Esophagus mucosa (tissue), 1 donor: ENCODE results near the gene PRIMPOL. TPM values are rescaled to one million over a fixed set of nuclear protein-coding genes. Genes with fewer than 3 reads are reported as not detected.
"Not testable (repeated sequence)": the region's sequence is repeated elsewhere in the genome, so short reads cannot be mapped to it uniquely, and the experiment has no call there.

Experiments used
- ATAC-seq: fragments of 200-7000 bp; cut with Tn5 transposase; one replicate; pipeline ENCODE4 v1.9.1; 2020
- total RNA-seq: library from RNA; stranded (reverse); gene quantifications from one replicate; pipeline ENCODE4 v1.2.4, GENCODE V29; 2023
- donor health status: DM: yes; HTN: yes; CAD: no.

PRIMPOL gene, protein sequence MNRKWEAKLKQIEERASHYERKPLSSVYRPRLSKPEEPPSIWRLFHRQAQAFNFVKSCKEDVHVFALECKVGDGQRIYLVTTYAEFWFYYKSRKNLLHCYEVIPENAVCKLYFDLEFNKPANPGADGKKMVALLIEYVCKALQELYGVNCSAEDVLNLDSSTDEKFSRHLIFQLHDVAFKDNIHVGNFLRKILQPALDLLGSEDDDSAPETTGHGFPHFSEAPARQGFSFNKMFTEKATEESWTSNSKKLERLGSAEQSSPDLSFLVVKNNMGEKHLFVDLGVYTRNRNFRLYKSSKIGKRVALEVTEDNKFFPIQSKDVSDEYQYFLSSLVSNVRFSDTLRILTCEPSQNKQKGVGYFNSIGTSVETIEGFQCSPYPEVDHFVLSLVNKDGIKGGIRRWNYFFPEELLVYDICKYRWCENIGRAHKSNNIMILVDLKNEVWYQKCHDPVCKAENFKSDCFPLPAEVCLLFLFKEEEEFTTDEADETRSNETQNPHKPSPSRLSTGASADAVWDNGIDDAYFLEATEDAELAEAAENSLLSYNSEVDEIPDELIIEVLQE
- 9.9 TPM for total RNA-seq

DNA sequence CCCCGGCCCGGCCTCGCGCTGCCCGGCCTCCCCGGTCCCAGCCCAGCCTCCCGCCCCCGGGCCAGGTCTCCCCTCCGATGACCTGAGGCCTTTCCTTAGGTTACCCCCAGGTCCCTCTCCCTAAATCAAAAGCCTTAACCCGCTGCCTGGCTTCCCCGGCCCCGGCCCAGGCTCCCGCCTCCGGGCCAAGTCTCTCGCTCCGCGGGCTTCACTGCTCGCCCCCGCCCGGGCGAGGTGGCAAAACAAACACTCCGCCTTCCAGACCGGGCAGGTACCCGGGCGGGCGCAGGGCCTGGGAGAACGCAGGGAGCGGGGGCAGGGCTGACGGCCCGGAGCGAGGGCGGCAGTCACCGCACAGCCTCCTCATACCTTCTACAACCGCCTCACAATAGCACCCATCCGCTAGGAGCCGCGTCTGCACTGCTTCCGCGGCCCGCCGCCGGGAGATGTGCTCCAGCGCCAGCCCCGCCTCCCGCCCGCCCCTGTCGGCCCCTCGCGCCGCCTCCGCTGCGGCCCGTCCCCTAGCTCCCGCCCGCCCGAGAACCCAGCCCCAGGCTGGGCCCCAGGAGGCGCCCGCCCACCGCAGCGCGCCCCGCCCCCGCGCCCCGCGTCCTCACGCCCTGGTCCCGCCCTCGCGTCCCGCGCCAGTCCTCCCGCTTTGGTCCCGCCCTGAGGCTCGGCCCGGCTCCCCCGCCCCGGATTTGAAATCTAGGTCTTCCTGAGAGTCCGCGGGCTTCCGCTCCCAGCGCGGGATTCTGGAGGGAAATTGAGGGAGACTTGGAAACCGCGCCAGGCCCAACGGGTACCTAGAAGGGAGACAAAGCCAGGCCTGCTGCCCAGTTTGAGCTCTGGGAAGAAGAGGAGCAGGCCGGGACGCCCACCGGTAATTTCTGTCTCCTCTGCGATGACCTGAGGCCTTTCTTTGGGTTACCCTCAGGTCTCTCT is at the start of gene PRIMPOL, which contains the start of gene CASP3:
Gene PRIMPOL, plus strand, starts transcription at position 713 of the 945 bp plus-strand sequence. CDS start 7,403 bp downstream, outside the sequence.
Gene CASP3, minus strand, starts transcription at position 422 of the 945 bp plus-strand sequence. CDS start 10,994 bp downstream, outside the sequence.
- ATAC-seq, result peak; percentile 98

- ATAC-seq, result not testable (repeated sequence)
Measured at GRCh38 chr4:184600982-184601381, 48.6 kb upstream of the PRIMPOL start.

DNA sequence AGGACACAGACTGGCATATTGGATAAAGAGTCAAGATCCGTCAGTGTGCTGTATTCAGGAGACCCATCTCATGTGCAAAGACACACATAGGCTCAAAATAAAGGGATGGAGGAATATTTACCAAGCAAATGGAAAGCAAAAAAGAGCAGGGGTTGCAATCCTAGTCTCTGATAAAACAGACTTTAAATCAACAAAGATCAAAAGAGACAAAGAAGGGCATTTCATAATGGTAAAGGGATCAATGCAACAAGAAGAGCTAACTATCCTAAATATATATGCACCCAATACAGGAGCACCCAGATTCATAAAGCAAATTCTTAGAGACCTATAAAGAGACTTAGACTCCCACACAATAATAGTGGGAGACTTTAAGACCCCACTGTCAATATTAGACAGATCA is 46.7 kb upstream of the PRIMPOL start:
- ATAC-seq, result not testable (repeated sequence)

GRCh38 chr4:184607429-184607828 is 42.1 kb upstream of the PRIMPOL start:
- ATAC-seq, result not testable (repeated sequence)

DNA sequence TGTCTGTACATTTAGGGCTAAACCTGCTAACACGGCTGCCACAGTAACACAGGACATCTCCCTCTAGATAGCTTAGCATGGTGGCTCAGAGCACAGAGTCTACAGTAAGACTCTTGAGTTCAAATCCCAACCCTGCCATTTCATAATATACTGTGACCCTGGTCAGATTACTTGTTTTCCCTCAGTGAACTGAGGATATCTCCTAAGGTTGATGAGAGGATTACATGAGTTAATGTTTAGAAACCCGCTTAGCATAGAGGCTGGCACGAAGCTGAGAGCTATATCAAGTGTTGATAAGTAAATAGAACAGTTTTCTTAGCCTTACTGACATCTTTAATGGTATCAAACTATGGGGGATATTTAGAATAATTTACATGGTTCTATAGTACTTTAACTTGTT is 37.5 kb upstream of the PRIMPOL start:
- ATAC-seq, result no peak

DNA sequence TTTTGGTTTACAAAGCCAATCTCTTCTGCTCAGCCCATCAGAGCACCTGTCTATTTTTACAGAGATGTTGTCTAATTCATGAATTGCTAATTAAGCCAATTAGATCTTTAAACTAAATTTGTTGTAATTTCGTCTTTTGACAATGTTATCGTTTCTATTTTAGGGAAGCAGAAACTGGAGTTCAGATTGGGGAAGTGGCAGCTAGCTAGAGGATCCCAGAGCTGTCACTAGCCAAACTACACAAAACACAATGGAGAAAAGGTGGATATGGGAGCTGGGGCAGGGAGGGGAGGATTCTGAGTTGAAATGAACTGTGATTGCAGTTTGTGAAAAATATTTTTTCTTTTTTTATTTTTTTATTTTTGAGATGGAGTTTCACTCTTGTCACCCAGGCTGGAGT is 36.1 kb upstream of the PRIMPOL start:
- no peak for ATAC-seq

GRCh38 chr4:184614509-184614908 is 35.0 kb upstream of the PRIMPOL start:
- ATAC-seq, result no peak

GRCh38 chr4:184616168-184616567 is 33.4 kb upstream of the PRIMPOL start:
- ATAC-seq, result not testable (repeated sequence)

- no peak for ATAC-seq
Measured at GRCh38 chr4:184616633-184617551, 32.6 kb upstream of the PRIMPOL start.

DNA sequence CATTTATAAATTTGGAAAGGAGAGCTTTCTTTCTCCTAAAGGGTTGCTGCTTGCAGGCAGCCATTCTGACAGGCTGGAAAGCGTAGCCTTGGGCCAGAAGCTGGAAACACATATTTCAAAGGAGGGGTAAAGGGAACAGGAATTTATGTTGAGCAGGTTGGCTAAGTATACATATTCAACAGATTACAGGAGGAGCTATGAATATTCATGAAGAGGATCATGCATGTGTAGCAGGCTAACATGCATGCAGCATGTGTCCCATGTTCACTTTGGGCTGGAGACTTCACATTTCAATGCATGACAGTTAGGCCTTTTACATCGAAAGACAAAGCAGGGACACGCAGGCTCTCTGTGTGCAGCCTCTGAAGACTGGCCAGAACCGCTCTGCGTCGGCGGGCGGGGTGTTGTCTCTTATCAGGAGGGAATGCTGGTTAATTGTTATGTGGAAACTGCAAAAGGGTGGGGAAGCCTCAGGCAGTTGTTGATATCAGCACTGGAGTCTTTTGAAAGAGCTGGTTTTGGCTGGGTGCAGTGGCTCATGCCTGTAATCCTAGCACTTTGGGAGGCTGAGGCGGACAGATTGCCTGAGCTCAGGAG is 31.8 kb upstream of the PRIMPOL start:
- peak; percentile 26 for ATAC-seq

GRCh38 chr4:184620212-184620867 is 29.2 kb upstream of the PRIMPOL start:
- ATAC-seq, result no peak

DNA sequence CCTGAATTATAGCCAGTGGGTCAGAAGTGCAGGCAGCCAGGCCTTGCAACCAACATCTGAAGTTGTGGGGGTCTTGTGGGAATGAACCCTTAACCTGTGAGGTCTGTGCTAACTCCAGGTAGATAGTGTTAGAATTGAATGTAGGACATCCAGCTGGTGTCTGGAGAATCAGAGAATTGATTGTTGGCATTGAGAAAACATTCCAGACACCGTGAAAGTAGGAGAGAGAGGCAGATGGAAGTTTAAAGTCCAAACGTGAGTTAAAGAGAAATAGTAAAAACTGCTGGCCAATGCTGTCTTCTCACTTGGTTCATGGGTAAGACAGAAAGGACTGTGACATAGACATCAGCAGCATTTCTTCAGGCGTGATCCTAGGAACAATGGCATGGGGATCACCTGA is 28.0 kb upstream of the PRIMPOL start:
- ATAC-seq, result no peak

- not testable (repeated sequence) for ATAC-seq
Measured at GRCh38 chr4:184624504-184624903, 25.0 kb upstream of the PRIMPOL start.

DNA sequence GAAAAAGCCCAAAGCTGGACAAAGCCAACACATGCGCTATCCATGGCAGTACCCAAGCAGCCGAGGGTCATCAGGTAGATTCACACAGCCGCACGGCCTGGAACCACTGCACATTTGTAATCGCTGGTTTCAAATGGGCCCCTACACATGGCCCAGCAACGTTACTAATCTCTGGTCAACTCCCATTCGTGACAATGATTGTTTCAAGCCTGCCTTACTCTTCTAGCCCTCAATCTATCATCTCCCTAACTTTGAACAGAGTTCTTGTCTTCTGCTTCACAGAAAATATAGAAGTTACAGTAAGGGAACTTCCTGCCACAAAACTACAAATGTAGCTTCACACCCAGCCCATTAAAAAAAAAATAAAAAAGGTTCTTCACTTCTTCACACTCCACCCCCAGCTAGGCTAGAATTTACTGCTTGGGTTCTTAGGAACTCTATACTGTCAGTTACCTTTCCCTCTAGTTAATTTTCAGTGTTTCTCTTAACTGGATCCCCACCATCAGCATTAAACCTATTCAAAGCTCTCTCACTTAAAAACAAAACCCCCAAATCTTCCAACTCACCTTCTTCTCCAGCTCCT is 24.5 kb upstream of the PRIMPOL start:
- no peak for ATAC-seq

GRCh38 chr4:184625783-184626596 is 23.5 kb upstream of the PRIMPOL start:
- not testable (repeated sequence) for ATAC-seq

DNA sequence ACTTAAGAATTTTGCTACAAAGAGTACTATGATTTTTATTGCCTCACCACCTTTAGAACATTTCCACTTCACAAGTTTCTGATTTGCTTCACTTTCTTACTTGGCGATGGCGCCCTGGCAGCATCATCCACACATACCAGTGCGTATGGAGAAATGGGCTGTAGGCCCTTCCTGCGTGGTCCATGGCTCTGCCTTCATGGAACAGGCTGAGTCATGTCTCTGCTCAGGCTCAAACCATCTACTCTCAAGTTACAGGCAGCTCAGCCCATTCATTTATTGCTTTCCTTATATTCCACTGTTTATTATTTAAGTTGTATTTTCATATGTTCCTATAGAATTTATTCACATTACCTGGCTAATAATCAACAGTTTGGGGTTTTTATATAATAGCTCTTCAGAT is 21.4 kb upstream of the PRIMPOL start:
- ATAC-seq, result no peak

DNA sequence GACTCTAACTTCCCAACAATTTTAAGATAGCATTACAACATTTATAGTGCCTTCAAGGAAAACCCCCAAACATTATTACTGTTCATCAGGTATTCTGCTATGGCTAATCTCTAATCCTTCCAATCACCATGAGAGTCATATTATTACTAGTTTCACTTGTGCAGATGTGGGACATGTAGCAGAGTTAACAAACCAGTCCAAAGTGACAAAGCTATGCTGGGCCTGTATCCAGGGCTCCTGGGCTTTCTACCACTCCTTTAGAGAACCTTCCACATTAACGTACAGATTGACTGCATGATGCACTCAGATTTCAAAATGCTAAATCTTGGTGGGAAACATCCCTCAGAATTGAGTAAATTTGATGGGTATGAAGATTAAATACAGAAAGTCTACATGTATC is 16.7 kb upstream of the PRIMPOL start:
- ATAC-seq, result no peak

DNA sequence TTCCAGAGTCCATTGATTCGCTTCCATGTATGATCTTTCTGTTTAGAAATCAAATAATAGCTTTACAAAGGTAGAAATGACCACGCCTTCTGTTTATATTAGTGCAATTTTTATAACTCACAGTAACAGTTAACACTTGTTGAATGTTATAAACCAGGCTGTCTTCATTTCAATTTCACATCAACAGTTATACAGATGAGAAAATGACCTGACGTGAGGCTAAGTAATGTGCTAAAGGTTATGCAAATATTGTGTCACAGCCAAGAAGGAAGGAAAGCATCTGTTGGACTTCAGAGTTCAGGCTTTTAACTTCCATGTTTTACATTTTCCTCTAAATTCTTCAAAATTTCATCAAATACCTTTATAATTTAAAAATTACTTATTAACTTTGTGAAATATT is 14.2 kb upstream of the PRIMPOL start:
- ATAC-seq, result no peak

GRCh38 chr4:184636144-184636543 is 13.4 kb upstream of the PRIMPOL start:
- no peak for ATAC-seq
